Measurements from ENCODE around the gene NAPA. TPM values are rescaled to one million over a fixed set of nuclear protein-coding genes. Genes with fewer than 3 reads are reported as not detected.

NAPA gene
- total RNA-seq: 100 to 1,000 TPM; 106 to 178 (median 125) TPM

DNA sequence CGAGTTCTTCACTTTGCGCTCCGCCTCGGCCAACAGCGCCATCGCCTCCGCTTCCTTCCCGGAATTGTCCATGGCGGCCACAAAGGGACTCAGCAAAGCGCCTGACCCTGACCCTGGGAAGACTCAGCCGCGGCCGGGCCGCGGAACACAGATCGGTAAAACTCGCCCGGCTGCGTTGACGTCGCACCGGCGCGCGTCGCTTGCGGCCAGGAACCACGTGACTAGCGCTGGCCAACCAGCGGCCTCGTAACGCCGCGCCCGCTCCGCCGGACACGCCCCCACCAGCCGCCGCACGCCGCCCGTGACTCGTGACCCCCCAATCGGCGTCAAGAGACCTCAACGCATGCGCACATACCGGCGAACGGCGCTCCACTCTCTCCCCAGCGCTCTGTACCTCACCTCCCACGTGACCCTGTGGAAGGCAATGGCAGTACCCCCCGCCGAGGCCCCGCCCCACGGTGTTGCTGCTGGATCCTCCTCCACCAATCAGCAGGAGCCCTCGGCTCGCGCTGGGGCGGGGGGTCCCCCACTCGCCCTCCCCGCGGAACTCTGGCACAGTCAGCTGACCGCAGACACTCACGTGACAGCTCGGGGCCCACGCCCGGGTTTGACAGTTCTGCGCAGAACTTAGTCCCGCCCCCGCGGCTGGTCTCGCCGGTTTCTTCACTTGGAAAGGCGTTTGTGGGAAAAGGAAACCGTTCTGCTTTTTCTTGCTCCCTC lies at the start of gene NAPA:
NAPA (minus strand) TSS at position 195 of the 720 bp plus-strand sequence; CDS start at position 72, 123 bp downstream.
- H3K9me3 ChIP-seq: no peaks in the 10 kb centered on the region
- H3K27ac ChIP-seq: peak within 1 kb of the TSS; percentile 97 to 99 (median 98)
- DNase-seq: peak; percentile 100
- peak in 1 of 6 experiments; percentile 11 for TF ChIP-seq CTCF (IDR thresholded peaks at IDR 0.05)
- peak in 3 of 4 donors; percentile 72 to 98 (median 94) for TF ChIP-seq POLR2A (IDR thresholded peaks at IDR 0.05)
- H3K27me3 ChIP-seq: no peaks in the 10 kb centered on the region
- intact Hi-C loops (cut with DNase I): loop anchor here (5.0 kb wide), 1 partner anchor 78 kb away; no protein-coding TSS in a partner anchor
- H3K36me3 ChIP-seq: no peaks in the 10 kb centered on the region
- 0% methylated on average over 7 to 28 of the region's 78 CpGs for WGBS, 2 donors
- H3K4me3 ChIP-seq: peak within 1 kb of the TSS; percentile 79 to 99 (median 90)
- peaks cover 36 to 52% (median 41%) of the 10 kb centered on the region in 3 donors for H3K4me1 ChIP-seq

DNA sequence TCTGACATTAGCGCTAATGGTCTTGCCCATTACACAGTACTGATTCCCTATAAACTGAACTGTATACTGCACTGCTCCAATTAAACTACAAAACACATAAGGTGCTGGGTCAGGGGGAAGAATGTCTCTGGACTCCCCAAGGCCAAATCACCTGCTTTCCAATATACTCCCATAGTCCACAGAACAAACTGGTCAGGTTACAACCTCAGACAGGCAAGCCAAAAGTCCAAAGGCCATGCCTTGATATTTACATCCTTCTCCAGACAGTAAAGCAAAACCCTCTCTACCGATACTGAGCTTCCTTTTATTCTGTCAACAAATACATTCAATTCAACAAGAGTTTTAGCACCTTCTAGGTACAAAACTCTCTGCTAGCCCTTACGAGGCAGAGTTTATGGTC lies 49.2 kb upstream of the NAPA start:
- Histone ChIP-seq H3K4me1 (peaks cover 0 to 12% (median 0%) of the 10 kb centered on the region in 3 donors), H3K4me3 (no peak overlapping the region), H3K36me3 (no peaks in the 10 kb centered on the region), H3K27me3 (no peaks in the 10 kb centered on the region), H3K9me3 (no peaks in the 10 kb centered on the region), H3K27ac (no peak overlapping the region)
- WGBS, 2 donors: 75 to 82% methylated on average over 3 of the region's 3 CpGs
- intact Hi-C loops (cut with DNase I): no loop called here
- DNase-seq: no peak
- TF ChIP-seq CTCF (IDR thresholded peaks at IDR 0.05) (no peak), POLR2A (IDR thresholded peaks at IDR 0.05) (no peak)

DNA sequence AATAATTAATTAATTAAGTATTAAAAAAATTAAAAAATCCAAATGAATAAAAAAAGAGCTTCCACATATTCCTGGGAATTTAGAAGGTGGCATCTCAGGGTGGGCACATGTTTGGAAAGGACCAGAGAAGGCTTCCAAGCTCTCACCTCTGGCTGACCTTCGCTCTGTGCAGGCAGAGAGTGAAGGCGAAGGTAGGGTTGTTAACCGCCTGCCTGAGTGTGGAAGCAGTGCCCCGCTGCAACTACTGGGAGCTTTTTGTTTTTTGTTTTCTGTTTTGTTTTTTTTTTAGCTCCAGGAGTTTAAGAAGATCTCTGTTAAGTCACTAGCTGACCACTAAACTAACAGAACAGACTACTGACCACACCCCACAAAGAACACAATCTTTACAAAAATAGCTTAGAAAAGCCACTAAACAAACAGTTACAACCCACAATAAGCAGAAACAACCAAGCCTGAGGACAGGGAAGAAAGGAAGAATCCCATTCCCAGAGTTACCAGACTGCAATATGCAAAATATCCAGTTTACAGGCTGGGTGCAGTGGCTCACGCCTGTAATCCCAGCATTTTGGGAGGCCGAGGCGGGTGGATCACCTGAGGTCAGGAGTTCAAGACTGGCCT lies 46.7 kb upstream of the NAPA start:
- Histone ChIP-seq H3K4me3 (no peak overlapping the region), H3K9me3 (no peaks in the 10 kb centered on the region), H3K27ac (no peak overlapping the region), H3K36me3 (no peaks in the 10 kb centered on the region), H3K4me1 (peaks cover 0 to 12% (median 0%) of the 10 kb centered on the region in 3 donors), H3K27me3 (no peaks in the 10 kb centered on the region)
- TF ChIP-seq POLR2A (IDR thresholded peaks at IDR 0.05) (no peak), CTCF (IDR thresholded peaks at IDR 0.05) (no peak)
- WGBS, 2 donors: 76 to 89% methylated on average over 6 to 7 of the region's 7 CpGs
- no peak for DNase-seq
- intact Hi-C loops (cut with DNase I): no loop called here

GRCh38 chr19:47560999-47561398 lies 46.1 kb upstream of the NAPA start:
- H3K27me3 ChIP-seq: no peaks in the 10 kb centered on the region
- TF ChIP-seq CTCF (IDR thresholded peaks at IDR 0.05) (no peak), POLR2A (IDR thresholded peaks at IDR 0.05) (no peak)
- no peak overlapping the region for H3K27ac ChIP-seq
- no peak overlapping the region for H3K4me3 ChIP-seq
- H3K4me1 ChIP-seq: peaks cover 0 to 12% (median 0%) of the 10 kb centered on the region in 3 donors
- no peaks in the 10 kb centered on the region for H3K36me3 ChIP-seq
- DNase-seq: no peak
- intact Hi-C loops (cut with DNase I): no loop called here
- H3K9me3 ChIP-seq: no peaks in the 10 kb centered on the region
- 56 to 60% methylated on average over 2 of the region's 2 CpGs for WGBS, 2 donors

- H3K27ac ChIP-seq: no peak overlapping the region
- WGBS, 2 donors: 75 to 84% methylated on average over 4 of the region's 4 CpGs
- peaks cover 0 to 12% (median 4%) of the 10 kb centered on the region in 3 donors for H3K4me1 ChIP-seq
- H3K9me3 ChIP-seq: no peaks in the 10 kb centered on the region
- no peak for DNase-seq
- H3K36me3 ChIP-seq: no peaks in the 10 kb centered on the region
- TF ChIP-seq POLR2A (IDR thresholded peaks at IDR 0.05): no peak
- TF ChIP-seq CTCF (IDR thresholded peaks at IDR 0.05): no peak
- intact Hi-C loops (cut with DNase I): no loop called here
- peaks cover 0 to 16% (median 0%) of the 10 kb centered on the region in 4 donors for H3K27me3 ChIP-seq
- no peak overlapping the region for H3K4me3 ChIP-seq
Measured at GRCh38 chr19:47550129-47550528, 35.3 kb upstream of the NAPA start.
